Suprapubic skin (tissue), 4 donors: ENCODE measurements around the gene CEP72. TPM values are rescaled to one million over a fixed set of nuclear protein-coding genes. Genes with fewer than 3 reads are reported as not detected.

Source experiments
- DNase-seq, 2 donors: peaks; one replicate each; pipeline ENCODE4 v3.0.0-alpha.2; 2019; ENCODE audit warnings: low spot score in 2 of 2
- H3K27ac ChIP-seq: fragments of 200-600 bp; sonication (generic); one replicate; pipeline ENCODE4 v1.5.1; 2019
- H3K27me3 ChIP-seq: fragments of 200-600 bp; sonication (generic); one replicate; pipeline ENCODE4 v1.5.1; 2019
- H3K36me3 ChIP-seq: fragments of 200-600 bp; sonication (generic); one replicate; pipeline ENCODE4 v1.5.1; 2019
- H3K4me1 ChIP-seq: fragments of 200-600 bp; sonication (generic); one replicate; pipeline ENCODE4 v1.5.1; 2019
- H3K4me3 ChIP-seq: fragments of 200-600 bp; sonication (generic); one replicate; pipeline ENCODE4 v1.5.1; 2019; ENCODE audit warnings: mild to moderate bottlenecking
- H3K9me3 ChIP-seq: fragments of 200-600 bp; sonication (generic); one replicate; pipeline ENCODE4 v1.5.1; 2019
- EP300 ChIP-seq: sonication (generic); formaldehyde crosslinking; IDR thresholded peaks from one replicate; pipeline ENCODE4 v1.6.1; 2017; ENCODE audit warnings: antibody characterized with exemption
- POLR2A ChIP-seq, 2 donors: fragments of 450-650 bp; IDR thresholded peaks; one replicate each; pipeline ENCODE4 v1.6.1; 2017; ENCODE audit warnings: antibody characterized with exemption in 2 of 2, mild to moderate bottlenecking in 2 of 2, moderate library complexity in 2 of 2
- POLR2AphosphoS5 ChIP-seq, 3 donors: sonication (generic); formaldehyde crosslinking; IDR thresholded peaks; one replicate each; pipeline ENCODE4 v1.6.1; 2017; ENCODE audit warnings: antibody characterized with exemption in 3 of 3
- WGBS: methylation state at CpG from one replicate; pipeline ENCODE4 v1.1.5; 2018; 5-methylcytosine and 5-hydroxymethylcytosine counted together
- total RNA-seq, 4 donors: library from RNA; depleted of rRNA; stranded (reverse); fragments of >200 nt; gene quantifications; one replicate each; pipeline ENCODE4 v1.1.0, GENCODE V29; 2016
- TF ChIP-seq, protein P1 (sequence below), 2 donors: fragments of 200-600 bp in 1 of 2; fragments of 450-650 bp in 1 of 2; sonication (generic) in 1 of 2; IDR thresholded peaks; one replicate each; pipeline ENCODE4 v1.5.1; 2016 to 2019; ENCODE audit warnings: antibody characterized with exemption in 2 of 2, mild to moderate bottlenecking in 1 of 2, moderate library complexity in 1 of 2

The CEP72 gene
- total RNA-seq, 4 donors from 2014 or later = 8.3 to 13.6 (median 10.9) TPM

DNA sequence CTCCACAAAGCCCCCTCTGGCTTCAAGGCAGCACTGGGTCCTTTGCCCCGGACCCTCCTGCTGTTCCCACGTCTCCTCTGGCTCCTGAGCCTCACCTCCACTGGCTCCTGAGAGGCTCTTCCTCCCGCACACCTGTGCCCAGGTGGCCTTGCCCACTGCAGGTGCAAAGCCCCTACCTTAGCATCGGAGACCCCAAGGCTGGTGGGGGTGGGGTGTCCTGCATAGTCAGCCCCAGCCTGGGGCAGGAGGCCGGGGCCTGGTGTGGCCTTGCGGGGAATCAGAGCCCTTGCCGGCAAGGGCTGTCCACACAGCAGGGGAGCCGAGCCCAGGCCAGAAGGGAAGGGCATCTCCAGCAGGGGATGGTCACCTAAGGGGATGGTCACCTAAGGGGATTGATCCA, 41.3 kb upstream of the CEP72 start:
- H3K27me3 ChIP-seq = peaks cover 62% of the 10 kb centered on the region
- TF ChIP-seq, protein P1, sequence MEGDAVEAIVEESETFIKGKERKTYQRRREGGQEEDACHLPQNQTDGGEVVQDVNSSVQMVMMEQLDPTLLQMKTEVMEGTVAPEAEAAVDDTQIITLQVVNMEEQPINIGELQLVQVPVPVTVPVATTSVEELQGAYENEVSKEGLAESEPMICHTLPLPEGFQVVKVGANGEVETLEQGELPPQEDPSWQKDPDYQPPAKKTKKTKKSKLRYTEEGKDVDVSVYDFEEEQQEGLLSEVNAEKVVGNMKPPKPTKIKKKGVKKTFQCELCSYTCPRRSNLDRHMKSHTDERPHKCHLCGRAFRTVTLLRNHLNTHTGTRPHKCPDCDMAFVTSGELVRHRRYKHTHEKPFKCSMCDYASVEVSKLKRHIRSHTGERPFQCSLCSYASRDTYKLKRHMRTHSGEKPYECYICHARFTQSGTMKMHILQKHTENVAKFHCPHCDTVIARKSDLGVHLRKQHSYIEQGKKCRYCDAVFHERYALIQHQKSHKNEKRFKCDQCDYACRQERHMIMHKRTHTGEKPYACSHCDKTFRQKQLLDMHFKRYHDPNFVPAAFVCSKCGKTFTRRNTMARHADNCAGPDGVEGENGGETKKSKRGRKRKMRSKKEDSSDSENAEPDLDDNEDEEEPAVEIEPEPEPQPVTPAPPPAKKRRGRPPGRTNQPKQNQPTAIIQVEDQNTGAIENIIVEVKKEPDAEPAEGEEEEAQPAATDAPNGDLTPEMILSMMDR (IDR thresholded peaks at IDR 0.05) = no peak
- TF ChIP-seq EP300 = no peak
- TF ChIP-seq POLR2AphosphoS5 (IDR thresholded peaks at IDR 0.05) = no peak
- no peak for TF ChIP-seq POLR2A (IDR thresholded peaks at IDR 0.05)
- no peaks in the 10 kb centered on the region for H3K9me3 ChIP-seq
- H3K4me1 ChIP-seq = peaks cover 2% of the 10 kb centered on the region
- no peaks in the 10 kb centered on the region for H3K36me3 ChIP-seq
- H3K4me3 ChIP-seq = no peak overlapping the region
- peak in 1 of 2 donors; percentile 72 for DNase-seq
- no peak overlapping the region for H3K27ac ChIP-seq
- 96% methylated on average over 4 of the region's 8 CpGs for WGBS

DNA sequence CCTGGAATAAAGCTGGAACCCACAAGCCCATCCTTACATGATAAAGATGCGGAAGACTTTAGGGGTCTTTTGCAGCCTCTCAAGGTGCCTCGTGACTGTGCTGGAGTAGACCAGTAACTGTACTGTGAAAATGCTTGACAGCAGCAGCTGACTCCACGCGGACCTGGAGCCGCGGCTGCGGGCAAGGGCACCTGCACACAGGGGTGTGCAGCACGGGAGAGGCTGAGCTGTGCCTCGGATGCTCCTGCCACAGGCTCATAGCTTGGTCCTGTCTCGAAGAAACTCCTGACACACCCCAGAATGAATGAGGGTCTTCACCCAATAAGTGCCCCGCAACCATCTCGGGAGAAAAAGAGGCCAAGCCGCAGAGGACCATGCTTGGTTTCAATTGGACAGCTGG, 40.3 kb upstream of the CEP72 start:
- Histone ChIP-seq H3K36me3 (no peaks in the 10 kb centered on the region), H3K27ac (no peak overlapping the region), H3K4me3 (no peak overlapping the region), H3K9me3 (no peaks in the 10 kb centered on the region), H3K27me3 (peaks cover 61% of the 10 kb centered on the region), H3K4me1 (no peaks in the 10 kb centered on the region)
- DNase-seq = peak in 1 of 2 donors; percentile 45
- no peak for TF ChIP-seq EP300
- no peak for TF ChIP-seq POLR2AphosphoS5 (IDR thresholded peaks at IDR 0.05)
- TF ChIP-seq, protein P1 (IDR thresholded peaks at IDR 0.05) = no peak
- TF ChIP-seq POLR2A (IDR thresholded peaks at IDR 0.05) = no peak
- 85% methylated on average over 6 of the region's 13 CpGs for WGBS

DNA sequence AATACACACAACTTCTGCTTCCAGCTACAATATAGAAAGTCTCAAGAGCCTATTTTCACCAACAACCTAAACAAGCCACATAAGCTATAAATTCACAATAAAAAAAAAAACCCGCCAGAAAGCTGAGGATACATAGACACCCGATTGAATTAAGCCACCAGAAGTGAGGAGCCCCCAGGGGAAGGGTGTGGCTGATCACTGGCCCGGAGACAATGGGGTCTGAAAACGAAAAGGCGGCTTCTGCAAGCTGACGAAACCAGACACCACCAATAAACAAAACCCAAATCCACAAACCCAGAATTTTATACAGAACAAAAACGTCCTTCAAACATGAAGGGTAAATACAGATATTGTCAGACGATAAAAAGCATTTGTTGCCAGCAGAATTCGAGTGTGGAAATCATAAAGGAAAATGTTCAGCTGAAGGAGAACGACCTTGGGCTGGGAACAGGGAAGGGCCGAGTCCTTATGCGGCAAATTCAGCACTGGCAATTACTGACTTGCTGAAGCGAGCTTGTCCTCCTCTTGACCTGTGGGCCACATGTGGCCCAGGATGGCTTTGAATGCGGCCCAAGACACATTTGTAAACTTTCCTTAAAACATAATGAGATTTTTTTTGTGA, 39.6 kb upstream of the CEP72 start:
- H3K27ac ChIP-seq = no peak overlapping the region
- H3K4me3 ChIP-seq = no peak overlapping the region
- DNase-seq = no peak
- H3K36me3 ChIP-seq = no peaks in the 10 kb centered on the region
- no peaks in the 10 kb centered on the region for H3K4me1 ChIP-seq
- H3K9me3 ChIP-seq = no peaks in the 10 kb centered on the region
- TF ChIP-seq POLR2AphosphoS5 (IDR thresholded peaks at IDR 0.05) = no peak
- no peak for TF ChIP-seq EP300
- TF ChIP-seq, protein P1 (IDR thresholded peaks at IDR 0.05) = no peak
- TF ChIP-seq POLR2A (IDR thresholded peaks at IDR 0.05) = no peak
- H3K27me3 ChIP-seq = peaks cover 60% of the 10 kb centered on the region
- WGBS = 50% methylated on average over 14 of the region's 14 CpGs

DNA sequence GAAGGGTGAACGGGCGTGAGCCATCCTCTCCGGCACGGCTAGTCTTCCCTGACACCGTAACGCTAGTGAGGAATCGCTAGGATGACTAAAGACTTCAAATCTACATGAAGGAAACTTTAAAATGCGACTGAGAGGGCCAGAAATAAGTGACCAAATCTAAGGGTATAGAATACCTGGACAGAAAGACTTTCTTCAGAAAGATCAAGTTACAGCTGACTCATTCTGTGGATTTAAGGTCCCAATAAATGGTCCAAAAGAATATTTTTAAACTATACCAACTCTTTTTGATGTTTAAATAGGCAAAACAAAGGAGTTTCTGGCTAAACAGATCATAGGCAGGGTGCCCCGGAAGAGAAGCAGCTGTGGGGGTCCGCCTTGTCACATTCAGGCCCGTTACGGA, 38.9 kb upstream of the CEP72 start:
- WGBS = 88% methylated on average over 12 of the region's 12 CpGs

DNA sequence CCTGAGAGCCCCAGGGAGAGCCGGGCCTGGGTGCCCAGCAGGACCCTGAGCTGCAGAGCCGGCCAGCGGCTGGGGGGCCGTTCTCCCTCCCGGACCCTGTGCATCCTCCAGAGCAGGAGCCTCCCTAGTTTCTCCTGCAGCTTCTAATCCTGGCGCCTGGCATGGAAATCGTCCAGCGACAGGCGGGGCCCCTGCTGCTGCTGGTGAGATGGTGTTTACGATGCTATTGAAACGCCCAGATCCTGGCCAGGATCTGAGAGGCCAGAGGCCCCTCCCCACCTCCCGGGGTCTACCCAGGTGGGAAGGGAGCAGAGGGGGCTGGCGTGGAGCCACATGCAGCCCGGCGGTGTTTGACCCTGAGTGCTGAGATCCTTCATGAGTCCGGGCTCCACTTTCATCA, 38.2 kb upstream of the CEP72 start:
- DNase-seq = peak in 1 of 2 donors; percentile 69
- TF ChIP-seq POLR2AphosphoS5 (IDR thresholded peaks at IDR 0.05) (no peak), EP300 (no peak), POLR2A (IDR thresholded peaks at IDR 0.05) (no peak)
- TF ChIP-seq, protein P1 (IDR thresholded peaks at IDR 0.05) = no peak
- Histone ChIP-seq H3K27ac (no peak overlapping the region), H3K4me1 (no peaks in the 10 kb centered on the region), H3K4me3 (no peak overlapping the region), H3K36me3 (no peaks in the 10 kb centered on the region), H3K9me3 (no peaks in the 10 kb centered on the region), H3K27me3 (peaks cover 54% of the 10 kb centered on the region)
- WGBS = 41% methylated on average over 11 of the region's 16 CpGs

More for the DNA sequence above, 38.9 kb upstream of the CEP72 start:
- H3K4me3 ChIP-seq = no peak overlapping the region
- no peak for DNase-seq
- H3K9me3 ChIP-seq = no peaks in the 10 kb centered on the region
- no peaks in the 10 kb centered on the region for H3K36me3 ChIP-seq
- peaks cover 55% of the 10 kb centered on the region for H3K27me3 ChIP-seq
- no peak overlapping the region for H3K27ac ChIP-seq
- H3K4me1 ChIP-seq = no peaks in the 10 kb centered on the region
- TF ChIP-seq POLR2AphosphoS5 (IDR thresholded peaks at IDR 0.05) (no peak), POLR2A (IDR thresholded peaks at IDR 0.05) (no peak), EP300 (no peak)
- TF ChIP-seq, protein P1 (IDR thresholded peaks at IDR 0.05) = no peak
